DMS 273 (cell line): Measurements from ENCODE around the gene AMBP.
"Not testable (repeated sequence)": the region's sequence is repeated elsewhere in the genome, so short reads cannot be mapped to it uniquely, and the experiment has no call there.

Source experiments
- DNase-seq: peaks from one replicate; lab custom pipeline; 2025; ENCODE audit not compliant: unreplicated experiment; lab: John Stamatoyannopoulos, UW

AMBP gene

DNA sequence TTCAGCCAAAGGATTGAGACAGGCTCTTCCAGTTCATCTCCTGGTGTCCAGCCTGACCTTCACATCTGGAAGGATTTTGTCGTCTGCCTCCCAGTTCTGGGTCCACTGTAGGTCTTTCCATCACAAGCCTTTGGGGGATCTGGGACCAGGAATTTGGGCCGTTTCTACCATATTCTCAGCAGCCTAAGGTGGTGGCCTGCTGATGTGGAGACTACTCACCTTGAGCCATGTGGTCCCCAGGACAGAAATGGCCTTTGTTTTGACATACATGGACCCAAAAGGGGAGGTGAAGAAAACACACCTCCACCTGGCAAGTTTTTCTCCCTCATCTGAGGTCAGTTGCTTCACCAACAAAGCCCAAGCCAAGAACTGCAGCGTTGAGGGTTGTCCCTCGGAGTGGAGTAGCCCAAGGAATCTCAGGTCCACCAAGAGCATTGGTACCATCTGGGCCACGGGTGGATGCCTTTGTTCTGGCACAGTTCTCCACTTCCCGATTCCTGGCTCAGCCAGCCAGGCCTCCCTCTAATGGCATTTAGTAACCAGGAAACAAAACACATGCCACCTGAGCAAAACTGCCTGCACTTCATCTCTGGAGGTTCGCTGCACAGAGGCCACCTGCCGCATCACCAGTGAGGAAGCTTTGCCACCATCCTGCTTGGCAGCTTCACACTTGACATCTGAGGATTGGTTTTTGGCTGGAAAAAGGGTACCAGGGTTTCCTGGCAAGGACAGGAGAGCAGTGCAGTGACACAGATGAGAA lies 24.7 kb downstream of the AMBP start:
- no peak for DNase-seq

DNA sequence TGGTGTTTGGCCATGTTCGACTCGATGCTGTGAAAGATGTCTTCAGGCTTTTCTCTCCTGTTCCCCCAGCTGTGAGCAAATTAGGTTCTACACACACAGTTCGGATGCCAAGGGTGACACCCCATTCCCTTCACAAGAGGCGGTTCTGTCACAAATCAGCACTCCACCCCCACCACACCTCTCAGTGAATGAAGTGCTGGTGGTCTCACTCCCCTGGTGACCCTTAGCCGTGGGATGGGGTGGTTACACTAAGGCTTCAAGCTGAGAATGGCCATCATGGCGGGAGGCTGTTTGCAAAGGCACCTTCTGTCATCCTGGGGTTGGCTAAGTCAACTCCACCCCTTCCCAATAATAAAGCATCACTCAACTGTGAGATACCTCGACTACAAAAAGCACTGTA lies 26.4 kb downstream of the AMBP start:
- DNase-seq, result no peak

DNA sequence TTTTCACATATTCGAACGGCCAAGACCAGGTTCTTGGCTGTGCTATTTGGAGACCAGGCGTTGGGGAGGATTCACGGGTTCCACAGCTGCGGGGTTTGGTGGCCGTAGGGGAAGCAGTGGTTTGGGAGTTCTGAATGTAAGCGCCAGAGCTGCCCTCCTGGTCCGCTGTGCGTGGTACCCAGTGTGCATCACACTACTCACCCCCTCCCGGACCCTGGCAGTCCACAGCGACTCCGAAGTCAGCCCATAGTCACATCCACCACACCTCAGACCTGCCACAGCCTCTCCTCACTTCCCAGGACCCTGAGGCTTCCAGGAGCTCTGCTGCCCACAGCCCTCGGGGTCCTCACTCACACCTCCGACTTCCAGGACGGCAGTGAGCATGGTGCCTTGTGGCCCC lies 26.8 kb downstream of the AMBP start:
- DNase-seq, result no peak

DNA sequence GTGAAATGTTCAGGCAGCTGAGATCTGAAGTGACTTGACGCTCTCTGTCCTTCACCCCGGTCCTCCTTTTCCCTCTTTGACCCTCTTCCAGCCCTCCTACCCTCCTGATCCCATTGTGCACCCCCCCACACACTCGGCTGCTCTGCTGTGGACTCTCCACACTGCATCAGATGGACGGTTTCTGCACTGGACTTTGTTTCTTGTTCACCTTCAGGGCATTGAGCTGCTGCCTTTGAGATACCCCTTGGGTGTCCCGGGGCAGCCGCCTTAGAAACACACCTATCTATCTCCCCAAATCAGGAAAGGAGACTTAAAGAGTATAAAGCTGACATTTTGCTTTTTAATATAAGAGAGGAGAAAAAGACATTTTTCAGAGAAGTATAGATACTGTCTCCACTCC lies 27.5 kb downstream of the AMBP start:
- DNase-seq, result no peak

DNA sequence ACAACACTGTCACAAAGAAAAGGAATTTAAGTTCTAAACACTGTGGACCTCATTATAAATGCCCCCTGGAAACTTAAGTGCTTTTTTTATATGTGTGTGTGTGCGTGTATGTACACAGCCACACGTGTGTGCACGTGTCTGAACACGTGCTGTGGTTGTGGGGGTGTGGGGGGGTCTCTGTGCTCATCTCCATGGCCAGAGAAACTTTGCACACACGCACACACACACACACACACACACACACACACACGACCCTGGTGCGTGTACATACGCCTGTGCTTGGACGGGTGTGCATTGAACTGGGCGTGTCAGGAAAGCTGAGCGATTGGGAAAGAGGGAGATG lies 27.9 kb downstream of the AMBP start:
- no peak for DNase-seq

DNA sequence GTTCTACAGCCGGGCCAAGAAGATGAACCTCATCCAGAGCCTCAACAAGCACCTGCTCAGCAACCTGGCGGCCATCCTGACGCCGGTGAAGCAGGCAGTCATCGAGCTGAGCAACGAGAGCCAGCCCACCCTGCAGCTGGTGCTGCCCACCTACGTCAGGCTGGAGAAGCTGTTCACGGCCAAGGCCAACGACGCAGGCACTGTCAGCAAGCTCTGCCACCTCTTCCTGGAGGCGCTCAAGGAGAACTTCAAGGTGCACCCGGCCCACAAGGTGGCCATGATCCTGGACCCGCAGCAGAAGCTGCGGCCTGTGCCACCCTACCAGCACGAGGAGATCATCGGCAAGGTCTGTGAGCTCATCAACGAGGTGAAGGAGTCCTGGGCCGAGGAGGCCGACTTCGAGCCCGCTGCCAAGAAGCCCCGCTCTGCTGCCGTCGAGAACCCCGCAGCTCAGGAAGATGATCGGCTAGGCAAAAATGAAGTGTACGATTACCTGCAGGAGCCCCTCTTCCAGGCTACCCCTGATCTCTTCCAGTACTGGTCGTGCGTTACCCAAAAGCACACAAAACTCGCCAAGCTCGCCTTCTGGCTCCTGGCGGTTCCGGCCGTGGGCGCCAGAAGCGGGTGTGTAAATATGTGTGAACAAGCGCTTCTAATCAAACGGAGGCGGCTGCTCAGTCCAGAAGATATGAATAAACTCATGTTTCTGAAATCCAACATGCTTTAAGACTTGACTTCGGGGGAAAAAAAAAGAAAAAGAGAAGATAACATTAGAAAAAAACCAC lies 28.5 kb downstream of the AMBP start:
- DNase-seq, result no peak

DNA sequence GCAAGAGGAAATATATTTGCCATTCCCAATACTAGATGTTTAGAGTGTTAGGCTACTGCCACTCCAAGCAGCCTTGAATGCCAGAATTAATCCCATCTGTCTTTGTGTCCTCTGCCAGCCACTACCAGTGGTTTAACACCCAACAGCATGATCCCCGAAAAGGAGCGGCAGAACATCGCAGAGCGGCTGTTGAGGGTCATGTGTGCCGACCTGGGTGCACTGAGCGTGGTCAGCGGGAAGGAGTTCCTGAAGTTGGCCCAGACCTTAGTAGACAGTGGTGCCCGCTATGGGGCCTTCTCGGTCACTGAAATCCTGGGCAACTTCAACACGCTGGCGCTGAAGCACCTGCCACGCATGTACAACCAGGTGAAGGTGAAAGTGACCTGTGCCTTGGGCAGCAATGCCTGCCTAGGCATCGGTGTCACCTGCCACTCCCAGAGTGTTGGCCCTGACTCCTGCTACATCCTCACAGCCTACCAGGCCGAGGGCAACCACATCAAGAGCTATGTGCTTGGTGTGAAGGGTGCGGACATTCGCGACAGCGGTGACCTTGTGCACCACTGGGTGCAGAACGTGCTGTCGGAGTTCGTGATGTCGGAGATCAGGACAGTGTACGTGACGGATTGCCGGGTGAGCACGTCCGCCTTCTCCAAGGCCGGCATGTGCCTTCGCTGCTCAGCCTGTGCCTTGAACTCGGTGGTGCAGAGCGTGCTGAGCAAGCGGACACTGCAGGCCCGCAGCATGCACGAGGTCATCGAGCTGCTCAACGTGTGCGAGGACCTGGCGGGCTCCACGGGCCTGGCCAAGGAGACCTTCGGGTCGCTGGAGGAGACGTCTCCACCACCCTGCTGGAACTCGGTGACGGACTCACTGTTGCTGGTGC lies 29.3 kb downstream of the AMBP start:
- no peak for DNase-seq

DNA sequence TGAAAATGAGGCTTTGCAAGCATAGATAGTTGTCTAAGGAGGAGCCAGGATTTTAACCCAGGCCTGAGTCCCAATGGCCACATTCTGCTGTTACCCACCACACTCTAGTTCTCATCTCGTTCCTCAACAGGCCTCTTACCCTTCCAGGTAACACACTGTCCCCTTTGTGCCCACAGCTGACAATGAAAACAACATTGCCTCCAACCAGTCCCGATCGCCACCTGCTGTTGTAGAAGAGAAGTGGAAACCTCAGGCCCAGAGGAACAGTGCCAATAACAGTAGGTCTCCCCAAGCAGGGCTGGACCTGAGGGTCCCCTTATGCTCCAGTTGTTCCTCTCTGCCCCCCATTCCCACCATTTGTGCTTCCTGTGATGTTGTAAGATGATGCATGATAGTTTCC lies 30.4 kb downstream of the AMBP start:
- DNase-seq, result peak; percentile 43

DNA sequence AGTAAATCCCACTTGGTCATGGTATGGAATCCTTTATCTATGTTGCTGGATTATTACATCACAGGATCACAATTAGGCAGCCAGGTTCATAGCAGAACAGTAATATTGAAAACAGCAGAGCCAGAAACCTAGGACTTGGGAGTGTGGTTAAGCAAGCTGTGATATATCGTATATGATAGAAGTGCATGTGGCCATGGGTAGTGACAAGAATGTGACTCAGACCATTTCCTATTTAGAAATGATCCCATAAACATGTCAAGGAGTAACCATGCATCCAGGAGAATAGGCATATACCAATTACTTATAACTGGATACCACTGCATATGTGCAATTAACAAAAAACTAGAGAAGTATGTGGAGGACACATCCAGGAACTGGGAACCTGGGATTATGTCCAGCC lies 31.2 kb downstream of the AMBP start:
- DNase-seq, result no peak

DNA sequence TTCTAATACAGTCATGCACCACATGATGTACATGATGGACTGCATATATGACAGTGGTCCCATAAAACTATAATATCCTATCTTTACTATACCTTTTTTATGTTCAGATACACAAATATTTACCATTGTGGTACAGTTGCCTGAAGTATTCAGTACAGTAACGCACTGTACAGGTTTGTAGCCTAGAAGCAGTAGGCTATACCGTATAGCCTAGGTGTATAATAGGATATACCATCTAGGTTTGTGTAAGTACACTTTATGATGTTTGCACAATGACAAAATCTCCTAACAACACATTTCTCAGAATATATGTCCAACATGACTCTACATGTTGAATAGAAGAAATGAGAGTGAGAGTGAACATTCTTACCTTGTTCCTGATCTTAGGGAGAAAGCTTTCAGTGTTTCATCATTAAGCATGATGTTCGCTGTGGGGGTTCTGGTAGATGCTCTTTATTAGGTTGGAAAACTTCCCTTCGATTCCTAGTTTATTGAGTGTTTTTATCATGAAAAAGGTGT lies 31.8 kb downstream of the AMBP start:
- no peak for DNase-seq

DNA sequence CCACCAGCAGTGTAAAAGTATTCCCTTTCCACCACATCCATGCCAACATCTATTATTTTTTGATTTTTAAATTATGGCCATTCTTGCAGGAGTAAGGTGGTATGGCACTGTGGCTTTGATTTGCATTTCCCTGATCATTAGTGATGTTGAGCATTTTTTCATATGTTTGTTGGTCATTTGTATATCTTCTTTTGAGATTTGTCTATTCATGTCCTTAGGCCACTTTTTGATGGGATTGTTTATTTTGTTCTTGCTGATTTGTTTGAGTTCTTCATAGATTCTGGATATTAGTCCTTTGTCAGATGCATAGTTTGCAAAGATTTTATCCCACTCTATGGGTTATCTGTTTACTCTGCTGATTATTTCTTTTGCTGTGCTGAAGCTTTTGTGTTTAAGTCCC lies 34.4 kb downstream of the AMBP start:
- not testable (repeated sequence) for DNase-seq

DNA sequence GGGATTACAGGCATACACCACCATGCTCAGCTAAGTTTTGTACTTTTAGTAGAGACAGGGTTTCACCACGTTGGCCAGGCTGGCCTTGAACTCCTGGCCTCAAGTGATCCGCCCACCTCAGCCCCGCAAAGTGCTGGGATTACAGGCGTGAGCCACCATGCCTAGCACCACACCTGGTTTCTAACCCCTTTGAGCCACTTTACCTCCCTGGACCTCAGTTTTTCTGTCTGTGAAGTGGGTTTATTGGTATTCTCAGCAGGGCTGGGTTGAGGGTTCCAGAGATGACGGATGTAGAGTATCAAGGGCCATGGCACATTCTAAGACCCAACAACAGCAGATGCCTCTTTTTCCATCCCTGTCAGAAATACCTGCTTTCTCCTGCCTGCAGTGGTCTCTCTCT lies 38.6 kb downstream of the AMBP start:
- no peak for DNase-seq

DNA sequence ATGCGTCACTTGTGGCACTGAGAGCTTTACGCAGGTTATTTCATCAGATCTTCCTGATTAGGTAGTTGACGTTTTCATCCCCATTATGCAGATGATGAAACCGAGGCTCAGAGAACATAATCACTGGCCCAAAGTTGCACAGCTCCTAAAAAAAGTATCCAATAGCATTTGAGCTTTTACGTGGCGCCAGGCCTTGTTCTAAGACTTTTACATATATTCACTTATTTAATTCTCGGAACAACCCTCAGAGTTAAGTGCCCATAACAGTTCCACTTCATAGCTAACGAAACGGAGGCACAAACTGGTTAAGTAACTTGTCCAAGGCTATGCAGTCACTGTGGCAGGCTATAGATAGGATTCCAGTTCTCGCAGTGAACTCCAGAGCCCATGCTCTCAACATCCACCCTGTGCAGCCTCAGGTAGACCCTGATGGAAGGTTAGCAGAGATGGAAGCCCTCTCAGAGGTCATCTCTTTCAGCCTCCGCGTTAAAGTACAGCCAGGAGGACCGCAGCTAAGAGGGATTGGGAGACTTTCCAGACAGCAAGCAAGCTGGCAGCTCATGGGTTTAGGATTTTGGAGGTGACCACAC lies 39.3 kb downstream of the AMBP start:
- no peak for DNase-seq

DNA sequence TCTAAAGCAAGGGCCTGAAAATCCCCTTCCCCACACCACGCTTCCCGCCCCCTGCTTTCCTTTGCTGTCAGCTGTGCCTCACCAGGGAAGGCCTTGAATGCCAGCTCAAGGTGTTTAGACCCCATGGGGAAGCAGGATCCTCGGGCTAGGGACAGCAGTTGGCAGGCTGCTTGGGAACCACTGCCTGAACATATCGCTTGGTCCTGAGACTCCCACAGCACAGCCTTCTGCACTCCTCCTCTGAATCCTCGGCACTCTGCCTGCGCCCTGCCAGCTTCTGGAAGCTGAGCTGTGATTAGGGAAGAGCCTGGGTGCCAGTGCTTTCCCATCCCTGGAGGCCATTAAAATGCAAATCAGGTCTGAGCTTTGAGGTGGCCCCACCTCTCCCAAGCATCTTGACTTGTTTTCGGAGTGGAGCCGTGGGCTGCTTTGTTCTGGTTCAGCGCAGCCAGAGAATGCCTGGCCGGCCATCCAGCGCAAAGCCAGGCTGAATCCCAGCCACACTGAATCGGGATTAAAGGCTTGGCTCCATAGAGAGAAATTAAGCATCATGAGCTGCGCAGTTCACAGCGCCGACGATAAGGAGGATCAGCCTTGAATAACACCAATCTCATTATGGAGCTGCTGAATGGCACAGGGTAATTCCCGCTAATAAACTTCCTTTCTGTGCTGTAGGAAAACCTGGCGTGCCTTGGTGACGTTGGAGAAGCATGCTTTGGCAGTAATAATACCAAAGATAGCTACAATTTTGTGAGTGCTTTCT lies 40.0 kb downstream of the AMBP start:
- no peak for DNase-seq

DNA sequence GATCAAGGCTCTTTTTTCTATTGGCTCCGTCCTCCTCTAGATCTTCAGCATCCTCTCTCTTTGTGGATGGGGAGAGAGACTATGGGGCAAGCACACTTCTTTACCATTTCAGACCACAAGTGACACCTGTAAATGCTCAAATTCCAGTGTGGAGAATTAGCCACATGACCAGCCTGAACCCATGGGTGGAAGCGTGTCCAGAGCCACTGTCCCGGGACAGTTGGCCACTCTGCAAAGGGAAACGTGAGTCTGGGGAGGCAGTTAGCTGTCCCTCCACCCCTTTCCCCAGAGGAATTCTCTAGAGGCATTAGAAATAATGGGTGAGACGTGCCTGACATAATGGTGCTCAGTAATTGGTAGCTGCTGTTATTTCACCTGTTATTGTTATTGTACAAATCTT lies 40.9 kb downstream of the AMBP start:
- DNase-seq, result no peak

DNA sequence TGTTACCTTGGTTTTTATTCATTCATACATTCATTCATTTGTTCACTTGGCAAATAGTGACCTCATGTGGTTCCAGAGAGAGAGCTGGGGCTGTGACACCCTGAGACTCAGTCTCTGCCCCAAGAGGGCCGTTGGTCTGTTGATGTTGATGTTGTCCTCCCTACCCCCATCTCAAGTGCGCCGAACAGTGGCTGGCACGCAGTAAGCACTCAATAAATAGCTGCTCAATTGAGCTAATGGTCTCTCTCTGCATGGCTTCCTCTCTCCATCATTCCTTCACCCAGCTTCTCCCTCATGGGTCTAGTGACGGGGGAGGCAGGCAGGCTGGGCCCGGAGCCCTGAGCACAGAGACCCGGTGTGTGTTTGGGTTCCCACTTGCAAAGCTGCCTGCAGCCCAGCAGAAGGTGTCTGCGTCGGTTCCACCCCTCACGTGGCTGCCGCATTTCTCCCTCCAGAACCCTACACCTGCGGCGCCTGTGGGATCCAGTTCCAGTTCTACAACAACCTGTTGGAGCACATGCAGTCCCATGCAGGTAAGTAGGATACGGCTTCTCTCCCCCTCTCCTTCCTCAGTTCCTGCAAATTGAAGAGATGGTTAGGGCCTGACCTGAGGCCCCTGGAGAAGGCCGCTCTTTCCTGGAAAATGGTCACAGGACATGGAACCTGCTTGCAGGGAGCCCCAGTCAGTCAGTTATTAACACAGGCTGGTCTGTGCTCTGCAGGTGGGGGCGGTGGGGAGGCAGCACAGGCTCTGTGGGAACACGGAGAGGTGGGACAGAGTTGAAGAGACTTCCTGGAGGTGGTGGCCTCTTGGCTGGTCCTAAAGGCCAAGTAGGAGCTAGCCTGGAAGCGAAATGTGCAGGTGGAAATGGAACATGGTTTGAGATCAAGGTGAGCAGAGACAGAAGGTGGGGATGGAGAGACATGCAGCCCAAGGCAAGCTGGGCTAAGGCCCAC lies 42.0 kb downstream of the AMBP start:
- DNase-seq, result no peak

DNA sequence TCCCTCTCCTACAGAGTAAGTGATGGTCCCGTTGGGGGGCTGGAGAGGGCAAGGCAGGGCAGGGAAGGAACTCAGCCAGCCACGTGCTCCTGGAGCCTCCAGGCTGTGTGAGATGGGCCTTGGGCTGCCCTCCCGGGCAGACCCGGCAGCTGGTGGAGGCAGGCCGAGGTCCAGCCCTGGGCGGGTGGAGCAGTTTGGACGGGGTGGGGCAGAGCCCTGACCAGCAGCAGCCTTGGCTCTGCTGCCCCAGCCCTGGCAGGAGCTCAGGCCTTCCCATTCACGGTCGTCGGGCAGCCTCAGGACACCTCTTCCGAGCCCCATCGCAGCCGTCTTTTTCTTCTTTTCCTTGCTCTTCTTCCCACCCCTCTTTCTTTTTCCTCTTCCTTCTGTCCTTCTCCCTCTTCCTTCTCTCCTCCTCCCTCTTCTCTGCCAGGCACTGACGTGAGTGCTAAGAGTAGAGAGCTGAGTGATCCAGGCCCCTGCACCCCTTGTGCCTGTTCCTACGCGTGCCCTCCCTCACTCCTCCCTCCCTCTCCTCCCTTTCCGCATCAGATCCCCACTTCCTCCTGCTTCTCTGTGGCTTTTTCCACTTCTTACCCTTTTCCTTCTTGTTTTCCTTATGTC lies 42.8 kb downstream of the AMBP start:
- no peak for DNase-seq

DNA sequence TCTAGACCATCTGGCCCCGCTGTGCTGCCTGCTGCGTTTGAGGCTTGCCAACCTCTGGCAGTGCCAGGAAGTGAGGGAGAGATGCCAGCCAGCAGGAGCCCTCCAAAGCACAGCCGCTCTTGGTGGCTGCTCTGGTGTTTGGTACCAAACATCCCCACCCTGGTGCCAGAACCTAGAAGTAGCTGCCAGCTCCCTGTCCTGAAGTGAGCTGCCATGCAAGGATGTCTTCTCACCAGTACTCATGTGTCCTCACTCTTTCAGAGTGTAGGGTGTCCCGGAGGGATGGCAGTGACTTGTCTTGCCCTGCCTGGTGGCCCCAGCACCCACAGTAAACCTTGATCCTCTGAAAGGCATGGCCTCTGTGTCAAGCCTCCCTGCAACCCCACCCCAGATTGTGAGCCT lies 43.4 kb downstream of the AMBP start:
- DNase-seq, result peak; percentile 93

DNA sequence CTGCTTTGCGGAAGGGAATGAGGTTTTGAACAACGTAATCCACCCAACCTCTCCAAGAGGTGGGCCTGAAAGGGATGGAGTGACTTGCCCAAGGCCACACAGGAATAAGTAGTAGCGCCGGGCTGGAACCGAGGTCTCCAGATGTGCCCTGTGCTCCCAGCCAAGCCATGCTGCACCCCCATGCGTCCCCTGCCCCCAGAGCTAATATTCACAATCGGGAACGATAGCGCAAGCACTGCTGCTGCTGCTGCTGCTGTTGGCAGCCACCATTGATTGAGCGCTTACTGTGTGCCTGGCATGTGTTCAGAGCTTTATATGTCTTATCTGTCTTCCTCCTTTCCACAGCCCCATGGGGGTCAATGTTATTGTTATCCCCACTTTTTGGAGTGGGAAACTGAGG lies 43.9 kb downstream of the AMBP start:
- peak; percentile 76 for DNase-seq
